HG03066 (cell line): ENCODE data around the gene KIAA1328.
"Not testable (repeated sequence)": the region's sequence is repeated elsewhere in the genome, so short reads cannot be mapped to it uniquely, and the experiment has no call there.

ENCODE experiments used
- ATAC-seq: cut with Tn5 transposase; IDR thresholded peaks from one replicate; pipeline ENCODE4 v1.9.1; 2021; ENCODE audit warnings: low read depth; ENCODE audit not compliant: unreplicated experiment

KIAA1328 gene

DNA sequence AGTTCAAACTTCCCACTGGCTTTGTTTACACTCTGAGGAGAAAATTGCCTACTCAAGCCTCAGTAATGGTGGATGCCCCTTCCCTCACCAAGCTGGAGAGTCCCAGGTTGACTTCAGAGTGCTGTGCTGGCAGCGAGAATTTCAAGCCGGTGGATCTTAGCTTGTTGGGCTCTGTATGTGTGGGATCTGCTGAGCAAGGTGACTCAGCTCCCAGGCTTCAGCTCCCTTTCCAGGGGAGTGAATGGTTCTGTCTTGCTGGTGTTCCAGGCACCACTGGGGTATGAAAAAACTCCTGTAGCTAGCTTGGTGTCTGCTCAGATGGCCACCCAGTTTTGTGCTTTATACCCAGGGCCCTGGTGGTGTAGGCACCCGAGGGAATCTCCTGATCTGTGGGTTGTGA lies 50.9 kb downstream of the KIAA1328 start:
- not testable (repeated sequence) for ATAC-seq

DNA sequence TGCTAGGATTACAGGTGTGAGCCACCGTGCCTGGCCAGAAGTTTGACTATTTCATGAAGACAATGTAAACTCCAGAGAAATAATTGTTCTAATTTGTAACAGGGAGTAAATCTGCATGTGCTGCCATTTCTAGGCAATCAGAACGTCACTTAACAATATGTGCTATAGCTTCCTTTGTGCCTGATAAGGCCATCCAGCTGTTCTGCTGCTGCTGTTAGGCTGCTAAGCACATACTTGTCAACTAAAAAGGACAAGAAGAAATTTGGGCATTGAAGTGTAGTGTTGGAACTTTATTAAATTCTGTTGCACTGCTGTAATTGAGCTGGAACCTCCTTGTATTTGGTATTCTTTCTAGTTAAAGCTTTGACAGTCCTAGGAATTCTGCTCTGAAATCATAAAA lies 57.1 kb downstream of the KIAA1328 start:
- no peak for ATAC-seq

GRCh38 chr18:36887114-36887513 lies 58.2 kb downstream of the KIAA1328 start:
- no peak for ATAC-seq

DNA sequence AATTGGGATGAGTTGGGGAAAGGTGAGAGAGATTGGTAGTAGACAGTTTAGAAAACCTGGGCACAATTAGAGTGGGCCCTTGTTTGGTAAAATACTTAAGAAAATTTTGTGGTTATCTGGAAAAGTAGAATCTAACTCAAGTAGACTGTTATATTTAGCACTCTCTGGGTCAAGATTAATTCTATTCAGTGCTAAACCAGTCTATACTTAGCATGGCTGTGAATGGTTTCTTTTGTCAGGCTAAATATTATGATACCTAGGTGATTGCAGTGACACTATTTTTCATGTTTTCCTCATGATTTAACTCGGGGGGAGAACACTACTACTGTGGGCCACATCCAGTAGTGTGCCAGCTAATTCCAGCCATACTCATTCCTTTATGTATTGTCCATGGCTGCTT lies 58.9 kb downstream of the KIAA1328 start:
- no peak for ATAC-seq

DNA sequence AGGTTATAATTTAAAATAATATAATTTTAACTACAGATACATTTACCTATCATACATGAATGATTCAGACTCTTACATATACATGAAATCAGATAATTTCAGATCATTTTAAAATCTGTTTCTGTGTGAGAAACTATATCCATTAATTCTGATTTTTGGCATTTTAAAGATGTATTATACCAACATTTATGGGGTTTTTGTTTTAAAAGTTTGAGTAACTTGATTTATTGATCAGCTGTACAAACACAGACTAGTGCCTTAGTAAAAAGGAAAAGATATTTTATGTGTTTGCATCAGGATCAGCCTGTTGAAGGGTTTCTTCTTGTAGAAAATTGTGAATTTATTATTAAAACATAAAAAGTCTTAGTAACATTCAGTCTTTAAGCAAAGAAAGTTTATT lies 59.9 kb downstream of the KIAA1328 start:
- no peak for ATAC-seq

DNA sequence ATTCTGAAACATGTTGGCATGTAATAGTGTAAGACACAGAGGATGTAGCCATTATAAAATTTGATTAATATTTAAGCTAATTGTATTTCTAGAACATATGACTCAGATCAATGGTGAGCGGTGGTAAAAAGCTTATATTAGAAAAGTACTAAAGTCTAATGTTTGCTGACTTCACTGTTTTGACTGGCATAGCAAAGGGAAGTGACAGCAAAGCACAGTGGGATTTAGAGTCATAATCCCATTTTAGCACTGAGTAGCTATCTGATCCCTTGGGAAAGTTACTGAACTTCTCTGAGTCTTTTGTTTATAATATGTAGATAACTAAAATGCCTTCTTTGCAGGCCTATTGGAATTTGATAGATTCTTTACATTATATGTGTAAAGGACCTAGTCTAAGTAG lies 60.4 kb downstream of the KIAA1328 start:
- ATAC-seq, result no peak

DNA sequence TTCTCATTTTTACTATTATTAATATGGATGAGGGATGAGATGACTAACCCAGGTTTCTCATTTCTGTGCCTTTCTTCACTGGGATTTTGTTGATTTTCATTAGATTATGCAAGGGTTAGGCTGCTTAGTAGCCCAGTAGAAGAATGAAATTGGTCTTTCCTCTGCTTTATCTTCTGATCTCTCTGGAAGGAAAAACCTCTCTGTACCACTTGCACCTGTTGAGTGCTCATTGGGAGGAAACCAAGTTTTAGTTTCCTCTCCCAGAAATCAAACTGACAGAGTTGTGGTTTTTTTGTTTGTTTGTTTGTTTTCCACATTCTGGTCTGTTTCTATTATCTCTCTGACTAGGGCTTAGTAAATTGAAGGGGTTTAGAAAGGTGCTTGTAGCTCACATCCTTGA lies 60.8 kb downstream of the KIAA1328 start:
- no peak for ATAC-seq

DNA sequence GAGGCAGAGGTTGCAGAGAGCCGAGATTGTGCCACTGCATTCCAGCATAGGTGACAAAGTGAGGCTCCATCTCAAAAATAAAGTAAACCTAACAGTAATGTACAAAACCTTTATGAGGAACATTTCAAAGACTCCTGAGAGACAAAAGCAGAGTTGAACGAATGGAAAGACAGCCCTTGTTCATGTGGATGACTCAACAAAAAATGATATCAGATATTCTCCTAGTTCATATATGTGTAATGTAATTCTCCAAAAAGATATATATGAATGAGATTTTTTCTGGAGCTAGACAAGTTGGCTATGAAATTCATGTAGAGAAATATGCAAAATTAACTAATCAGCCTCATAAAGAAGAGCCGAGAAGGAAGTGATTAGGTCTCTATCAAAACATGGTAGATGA lies 61.7 kb downstream of the KIAA1328 start:
- no peak for ATAC-seq

GRCh38 chr18:36893227-36893626 lies 64.3 kb downstream of the KIAA1328 start:
- ATAC-seq, result no peak

GRCh38 chr18:36895606-36896005 lies 66.7 kb downstream of the KIAA1328 start:
- no peak for ATAC-seq

DNA sequence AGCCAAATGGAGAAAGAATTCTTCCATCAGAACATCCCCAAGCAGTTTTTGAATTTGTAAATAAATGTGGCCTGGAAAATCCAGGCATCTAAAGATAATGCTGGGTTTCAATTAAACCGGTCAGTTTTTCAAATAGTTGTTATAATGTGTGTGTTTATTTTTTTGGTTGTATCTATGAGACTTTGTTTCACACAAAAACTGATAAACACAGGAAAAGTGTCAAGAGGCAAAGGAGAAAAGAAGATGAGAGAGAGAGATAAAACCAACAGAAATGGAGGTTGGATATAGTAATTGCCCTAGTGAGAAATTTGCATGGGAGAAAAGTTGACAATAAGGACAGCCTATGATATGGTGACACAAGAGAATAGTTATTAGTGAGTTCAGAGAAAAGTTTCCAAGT lies 68.3 kb downstream of the KIAA1328 start:
- ATAC-seq, result no peak

GRCh38 chr18:36899289-36899688 lies 70.4 kb downstream of the KIAA1328 start:
- ATAC-seq, result no peak

- ATAC-seq, result no peak
Observed at GRCh38 chr18:36900466-36900865, 71.5 kb downstream of the KIAA1328 start.

GRCh38 chr18:36901277-36901701 lies 72.4 kb downstream of the KIAA1328 start:
- ATAC-seq, result no peak

- ATAC-seq, result no peak
Observed at GRCh38 chr18:36903215-36903928, 74.4 kb downstream of the KIAA1328 start.

GRCh38 chr18:36905571-36905970 lies 76.6 kb downstream of the KIAA1328 start:
- no peak for ATAC-seq

DNA sequence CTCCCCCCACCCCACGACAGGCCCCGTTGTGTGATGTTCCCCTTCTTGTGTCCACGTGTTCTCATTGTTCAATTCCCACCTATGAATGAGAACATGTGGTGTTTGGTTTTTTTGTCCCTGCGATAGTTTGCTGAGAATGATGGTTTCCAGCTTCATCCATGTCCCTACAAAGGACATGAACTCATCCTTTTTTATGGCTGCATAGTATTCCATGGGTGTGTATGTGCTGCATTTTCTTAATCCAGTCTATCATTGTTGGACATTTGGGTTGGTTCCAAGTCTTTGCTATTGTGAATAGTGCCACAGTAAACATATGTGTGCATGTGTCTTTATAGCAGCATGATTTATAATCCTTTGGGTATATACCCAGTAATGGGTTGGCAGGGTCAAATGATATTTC lies 80.4 kb downstream of the KIAA1328 start:
- ATAC-seq, result not testable (repeated sequence)

GRCh38 chr18:36912887-36913286 lies 84.0 kb downstream of the KIAA1328 start:
- no peak for ATAC-seq

- ATAC-seq, result no peak
Observed at GRCh38 chr18:36917907-36918306, 89.0 kb downstream of the KIAA1328 start.

DNA sequence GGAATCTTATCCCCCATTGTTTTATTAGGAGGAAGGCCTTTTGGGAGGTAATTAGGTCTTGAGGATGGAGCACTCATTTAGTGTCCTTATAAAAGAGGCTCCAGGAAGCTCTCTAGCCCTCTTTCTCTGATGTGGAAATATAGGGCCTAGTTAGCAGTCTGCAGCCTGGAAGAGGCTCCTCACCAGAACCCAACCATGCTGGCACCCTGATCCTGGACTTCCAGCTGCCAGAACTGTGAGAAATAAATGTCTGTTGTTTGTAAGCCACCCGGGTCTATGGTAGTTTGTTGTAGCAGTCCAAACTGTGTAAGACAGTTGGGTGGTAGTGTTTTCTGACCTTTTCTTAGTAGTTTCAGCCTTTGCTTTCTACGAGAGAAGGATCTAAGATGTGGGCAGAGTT lies 100.7 kb downstream of the KIAA1328 start:
- ATAC-seq, result no peak

DNA sequence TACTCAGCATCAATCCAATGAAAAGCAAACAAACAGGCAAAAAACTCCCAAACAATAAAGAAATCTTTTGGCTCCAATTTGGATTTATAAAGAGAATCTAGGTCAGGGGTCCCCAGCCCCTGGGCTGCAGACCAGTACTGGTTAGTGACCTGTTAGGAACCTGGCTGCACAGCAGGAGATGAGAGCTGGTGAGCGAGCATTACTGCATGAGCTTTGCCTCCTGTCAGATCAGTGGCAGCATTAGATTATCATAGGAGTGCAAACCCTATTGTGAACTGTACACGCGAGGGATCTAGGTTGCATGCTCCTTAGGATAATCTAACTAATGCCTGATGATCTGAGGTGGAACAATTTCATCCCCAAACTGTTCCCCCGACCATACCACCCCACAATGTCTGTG lies 102.2 kb downstream of the KIAA1328 start:
- ATAC-seq, result no peak

- ATAC-seq, result no peak
Observed at GRCh38 chr18:36933552-36933951, 104.6 kb downstream of the KIAA1328 start.

GRCh38 chr18:36934884-36935283 lies 106.0 kb downstream of the KIAA1328 start:
- ATAC-seq, result no peak
